Left lung (tissue), 10 donors: ENCODE measurements around the gene PIKFYVE. TPM values are rescaled to one million over a fixed set of nuclear protein-coding genes. Genes with fewer than 3 reads are reported as not detected.

ENCODE experiments used
- ATAC-seq: fragments of 200-7000 bp; cut with Tn5 transposase; one replicate; pipeline ENCODE4 v1.9.1; 2020; ENCODE audit warnings: moderate library complexity
- DNase-seq, 4 donors: peaks; one replicate each; pipeline ENCODE4 v3.0.0-alpha.2; 2013 to 2020
- H3K27ac ChIP-seq, 2 donors: fragments of 200-600 bp; sonication (generic) in 1 of 2; one replicate each; pipeline versions ENCODE4 v1.5.0 to v1.8.0; 2020 to 2021
- H3K27me3 ChIP-seq, 2 donors: fragments of 200-600 bp; sonication (generic) in 1 of 2; one replicate each; pipeline versions ENCODE4 v1.5.0 to v1.8.0; 2020 to 2021
- H3K36me3 ChIP-seq, 2 donors: fragments of 200-600 bp; sonication (generic) in 1 of 2; one replicate each; pipeline versions ENCODE4 v1.5.0 to v1.8.0; 2020 to 2021
- H3K4me1 ChIP-seq, 2 donors: fragments of 200-600 bp; one replicate each; pipeline ENCODE4 v1.8.0; 2021
- H3K4me3 ChIP-seq, 2 donors: fragments of 200-600 bp; sonication (generic) in 1 of 2; one replicate each; pipeline versions ENCODE4 v1.5.0 to v1.8.0; 2020 to 2021; ENCODE audit warnings: mild to moderate bottlenecking in 1 of 2
- H3K9me3 ChIP-seq, 2 donors: fragments of 200-600 bp; sonication (generic) in 1 of 2; one replicate each; pipeline versions ENCODE4 v1.5.0 to v1.8.0; 2020 to 2021
- intact Hi-C, 2 donors: fragments of 100-400 bp; cut with DNase I; formaldehyde crosslinking; loops; one replicate each; pipeline versions ENCODE4 v1.11.2 to v1.14.2; 2022
- polyA plus RNA-seq, 6 donors: library from polyadenylated mRNA; unstranded; fragments of 120-200 nt; gene quantifications; one replicate each; pipeline ENCODE4 v1.2.1, GENCODE V29; 2013; ENCODE audit not compliant: insufficient read length in 6 of 6
- total RNA-seq, 2 donors: library from RNA; stranded (reverse); fragmentation: NEBNext Ultra II Directional; extraction: Animal tissue kit (Norgen Biotek cat#: 25700); gene quantifications; one replicate each; pipeline ENCODE4 v1.2.1, GENCODE V29; 2021
- TF ChIP-seq, protein P1 (sequence below), 2 donors: fragments of 200-600 bp; sonication (generic) in 1 of 2; IDR thresholded peaks; one replicate each; pipeline versions ENCODE4 v1.5.0 to v1.8.0; 2021; ENCODE audit warnings: antibody characterized with exemption in 2 of 2
- donor health status: DM: no; HTN: yes; CAD: no.
- donor health status: DM: no; HTN: no; CAD: no.

Gene PIKFYVE
- total and polyA plus RNA-seq, 8 donors, result 23.8 to 31.6 (median 26.7) TPM

DNA sequence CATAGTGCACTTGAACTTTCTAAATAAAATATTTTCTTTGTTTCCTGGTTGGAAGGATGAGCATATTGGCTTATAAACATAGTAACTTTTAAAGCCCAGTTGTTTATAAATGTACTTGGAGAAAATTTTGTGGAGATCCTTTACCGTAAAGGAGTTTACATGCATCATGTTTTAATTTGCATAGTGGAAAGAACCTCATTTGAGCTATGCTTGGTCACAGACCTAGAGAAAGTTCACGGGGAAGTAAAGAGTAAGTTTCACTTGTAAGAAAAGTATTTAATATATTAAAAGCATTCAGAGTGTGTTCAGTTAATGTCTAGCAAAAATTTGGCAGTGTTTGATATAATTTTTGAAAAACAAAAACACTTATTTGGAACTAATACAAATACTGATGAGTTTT lies 45.3 kb downstream of the PIKFYVE start:
- Histone ChIP-seq H3K27me3 (no peaks in the 10 kb centered on the region), H3K27ac (no peak overlapping the region), H3K4me3 (no peak overlapping the region), H3K4me1 (no peaks in the 10 kb centered on the region), H3K36me3 (peaks cover 0 to 54% of the 10 kb centered on the region in 2 donors), H3K9me3 (no peaks in the 10 kb centered on the region)
- intact Hi-C loops, result no loop called here
- TF ChIP-seq, protein P1, sequence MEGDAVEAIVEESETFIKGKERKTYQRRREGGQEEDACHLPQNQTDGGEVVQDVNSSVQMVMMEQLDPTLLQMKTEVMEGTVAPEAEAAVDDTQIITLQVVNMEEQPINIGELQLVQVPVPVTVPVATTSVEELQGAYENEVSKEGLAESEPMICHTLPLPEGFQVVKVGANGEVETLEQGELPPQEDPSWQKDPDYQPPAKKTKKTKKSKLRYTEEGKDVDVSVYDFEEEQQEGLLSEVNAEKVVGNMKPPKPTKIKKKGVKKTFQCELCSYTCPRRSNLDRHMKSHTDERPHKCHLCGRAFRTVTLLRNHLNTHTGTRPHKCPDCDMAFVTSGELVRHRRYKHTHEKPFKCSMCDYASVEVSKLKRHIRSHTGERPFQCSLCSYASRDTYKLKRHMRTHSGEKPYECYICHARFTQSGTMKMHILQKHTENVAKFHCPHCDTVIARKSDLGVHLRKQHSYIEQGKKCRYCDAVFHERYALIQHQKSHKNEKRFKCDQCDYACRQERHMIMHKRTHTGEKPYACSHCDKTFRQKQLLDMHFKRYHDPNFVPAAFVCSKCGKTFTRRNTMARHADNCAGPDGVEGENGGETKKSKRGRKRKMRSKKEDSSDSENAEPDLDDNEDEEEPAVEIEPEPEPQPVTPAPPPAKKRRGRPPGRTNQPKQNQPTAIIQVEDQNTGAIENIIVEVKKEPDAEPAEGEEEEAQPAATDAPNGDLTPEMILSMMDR (IDR thresholded peaks at IDR 0.05), result no peak
- ATAC-seq (no peak), DNase-seq (no peak)

DNA sequence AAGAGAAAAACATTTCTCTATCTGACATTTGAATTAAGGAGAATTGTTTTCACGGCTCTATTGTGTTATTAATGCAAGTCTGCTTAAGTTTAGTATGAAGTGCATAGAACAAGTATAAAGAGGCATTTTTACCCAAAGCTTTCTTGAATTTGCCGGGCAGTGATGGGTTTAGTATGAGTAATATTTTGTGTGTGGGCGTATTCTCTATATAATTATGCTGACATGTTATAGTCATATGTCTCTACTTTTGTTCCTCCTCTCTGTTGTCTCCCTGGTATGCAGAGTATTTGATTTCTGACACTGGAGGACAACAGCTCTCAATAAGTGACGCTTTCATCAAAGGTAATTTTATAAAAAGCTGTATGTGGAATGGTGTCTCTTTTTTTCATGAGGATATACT lies 45.9 kb downstream of the PIKFYVE start:
- intact Hi-C loops, result no loop called here
- H3K27me3 ChIP-seq, result no peaks in the 10 kb centered on the region
- no peak overlapping the region for H3K4me3 ChIP-seq
- ATAC-seq, result no peak
- TF ChIP-seq, protein P1 (IDR thresholded peaks at IDR 0.05), result no peak
- no peaks in the 10 kb centered on the region for H3K4me1 ChIP-seq
- DNase-seq, result no peak
- no peak overlapping the region for H3K27ac ChIP-seq
- H3K36me3 ChIP-seq, result peaks cover 0 to 52% of the 10 kb centered on the region in 2 donors
- H3K9me3 ChIP-seq, result no peaks in the 10 kb centered on the region

DNA sequence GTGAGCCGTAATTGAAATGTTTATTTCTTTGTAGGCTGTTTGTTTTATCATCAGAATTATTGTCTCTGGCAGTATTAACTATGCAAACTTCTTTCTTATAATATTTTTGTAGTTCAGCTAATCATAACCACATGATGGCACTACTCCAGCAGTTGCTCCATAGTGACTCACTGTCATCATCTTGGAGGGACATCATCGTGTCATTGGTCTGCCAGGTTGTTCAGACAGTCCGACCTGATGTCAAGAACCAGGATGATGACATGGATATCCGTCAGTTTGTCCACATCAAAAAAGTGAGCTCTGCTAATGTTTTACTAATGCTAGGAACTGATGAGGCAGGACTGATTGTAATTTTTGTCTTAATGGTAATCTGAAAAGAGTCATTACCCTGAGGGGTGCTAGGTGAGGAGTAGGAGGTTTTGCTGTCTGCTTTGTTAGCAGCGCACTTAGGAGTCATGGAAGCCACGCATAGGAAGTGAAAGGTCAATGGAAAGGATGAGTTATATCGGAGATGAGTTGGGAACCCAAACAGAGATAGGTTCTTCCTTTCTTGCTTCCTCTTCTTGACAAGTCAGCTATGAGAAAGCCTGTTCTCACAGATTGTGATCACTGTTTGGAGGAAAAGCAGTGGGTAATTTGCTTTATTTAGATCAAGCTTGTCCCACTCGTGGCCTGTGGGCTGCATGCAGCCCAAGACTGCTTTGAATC lies 49.2 kb downstream of the PIKFYVE start:
- Histone ChIP-seq H3K27ac (no peak overlapping the region), H3K4me3 (no peak overlapping the region), H3K9me3 (no peaks in the 10 kb centered on the region), H3K36me3 (peaks cover 0 to 60% of the 10 kb centered on the region in 2 donors), H3K4me1 (no peaks in the 10 kb centered on the region), H3K27me3 (no peaks in the 10 kb centered on the region)
- TF ChIP-seq, protein P1 (IDR thresholded peaks at IDR 0.05), result no peak
- DNase-seq (no peak), ATAC-seq (no peak)
- intact Hi-C loops, result no loop called here

DNA sequence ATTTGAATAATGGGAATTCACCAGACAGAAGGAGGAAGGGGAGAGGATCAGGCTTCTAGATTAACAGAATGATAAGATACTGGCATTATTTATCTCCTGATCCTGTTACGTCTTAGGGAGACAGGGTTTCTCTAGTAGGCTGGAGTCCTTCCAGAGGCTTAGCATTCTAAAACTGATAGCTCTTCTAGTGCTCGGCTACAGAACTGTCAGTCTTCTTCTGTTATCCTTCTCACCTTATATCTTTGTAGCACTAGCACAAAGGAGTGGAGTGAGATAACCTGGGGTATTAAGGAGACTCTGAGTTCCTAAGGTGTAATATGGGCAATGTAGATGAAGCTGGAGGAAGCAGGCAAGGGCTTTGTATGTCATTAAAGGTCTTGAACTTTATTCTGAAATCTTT lies 52.1 kb downstream of the PIKFYVE start:
- H3K27me3 ChIP-seq, result no peaks in the 10 kb centered on the region
- ATAC-seq (no peak), DNase-seq (no peak)
- no peaks in the 10 kb centered on the region for H3K9me3 ChIP-seq
- intact Hi-C loops, result no loop called here
- H3K4me3 ChIP-seq, result no peak overlapping the region
- TF ChIP-seq, protein P1 (IDR thresholded peaks at IDR 0.05), result no peak
- H3K4me1 ChIP-seq, result no peaks in the 10 kb centered on the region
- no peak overlapping the region for H3K27ac ChIP-seq
- H3K36me3 ChIP-seq, result peaks cover 0 to 75% of the 10 kb centered on the region in 2 donors

DNA sequence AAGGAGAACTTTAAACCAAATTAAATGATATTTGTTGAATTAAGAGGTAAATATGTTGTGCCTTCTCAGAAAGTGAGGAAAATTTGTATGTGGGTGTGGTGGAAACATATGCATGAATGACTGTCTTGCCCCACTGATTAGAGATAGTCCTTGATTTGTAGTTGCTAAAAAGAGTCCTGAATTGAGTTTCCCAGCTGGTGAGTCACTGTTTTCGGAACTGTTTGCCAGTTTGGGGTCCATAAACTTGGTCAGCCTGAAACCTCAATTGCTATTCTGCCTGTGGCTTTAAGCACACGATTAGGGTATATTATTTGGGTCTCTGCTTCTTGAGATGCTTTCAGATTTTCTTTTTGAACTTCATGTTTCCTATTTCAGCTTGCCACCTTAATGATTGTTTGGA lies 53.3 kb downstream of the PIKFYVE start:
- Histone ChIP-seq H3K27me3 (no peaks in the 10 kb centered on the region), H3K9me3 (no peaks in the 10 kb centered on the region), H3K27ac (no peak overlapping the region), H3K4me1 (no peaks in the 10 kb centered on the region), H3K36me3 (peaks cover 0 to 74% of the 10 kb centered on the region in 2 donors), H3K4me3 (no peak overlapping the region)
- DNase-seq (no peak), ATAC-seq (no peak)
- intact Hi-C loops, result no loop called here
- TF ChIP-seq, protein P1 (IDR thresholded peaks at IDR 0.05), result no peak
